Measurements from ENCODE around the gene SPTBN1.

The SPTBN1 gene

GRCh38 chr2:54615832-54616534 is 159.9 kb downstream of the SPTBN1 start:
- Histone ChIP-seq H3K36me3 (ENCODE audit: low read depth) (peaks cover 87% of the 10 kb centered on the region), H3K27me3 (ENCODE audit: insufficient read depth, poor library complexity, severe bottlenecking) (no peaks in the 10 kb centered on the region), H3K4me1 (ENCODE audit: insufficient read depth, poor library complexity, severe bottlenecking) (peaks cover 21% of the 10 kb centered on the region), H3K4me3 (ENCODE audit: severe bottlenecking) (no peak overlapping the region), H3K9me3 (ENCODE audit: severe bottlenecking) (no peaks in the 10 kb centered on the region), H3K27ac (ENCODE audit: poor library complexity, severe bottlenecking) (no peak overlapping the region)
- no peak for TF ChIP-seq CTCF (IDR thresholded peaks at IDR 0.05; ENCODE audit: poor library complexity, severe bottlenecking)
- no peak for DNase-seq (ENCODE audit: low spot score)
- ATAC-seq (ENCODE audit: low read depth) = no peak

- H3K9me3 ChIP-seq (ENCODE audit: severe bottlenecking) = no peaks in the 10 kb centered on the region
- H3K27me3 ChIP-seq (ENCODE audit: insufficient read depth, poor library complexity, severe bottlenecking) = no peaks in the 10 kb centered on the region
- H3K27ac ChIP-seq (ENCODE audit: poor library complexity, severe bottlenecking) = no peak overlapping the region
- DNase-seq (ENCODE audit: low spot score) = no peak
- no peak overlapping the region for H3K4me3 ChIP-seq (ENCODE audit: severe bottlenecking)
- TF ChIP-seq CTCF (IDR thresholded peaks at IDR 0.05; ENCODE audit: poor library complexity, severe bottlenecking) = no peak
- peaks cover 20% of the 10 kb centered on the region for H3K4me1 ChIP-seq (ENCODE audit: insufficient read depth, poor library complexity, severe bottlenecking)
- peaks cover 87% of the 10 kb centered on the region for H3K36me3 ChIP-seq (ENCODE audit: low read depth)
- no peak for ATAC-seq (ENCODE audit: low read depth)
These were observed 161.3 kb downstream of the SPTBN1 start for GRCh38 chr2:54617409-54617808.

GRCh38 chr2:54618646-54619565 is 162.8 kb downstream of the SPTBN1 start:
- no peak overlapping the region for H3K27ac ChIP-seq (ENCODE audit: poor library complexity, severe bottlenecking)
- ATAC-seq (ENCODE audit: low read depth) = no peak
- H3K4me3 ChIP-seq (ENCODE audit: severe bottlenecking) = no peak overlapping the region
- no peaks in the 10 kb centered on the region for H3K9me3 ChIP-seq (ENCODE audit: severe bottlenecking)
- DNase-seq (ENCODE audit: low spot score) = no peak
- H3K4me1 ChIP-seq (ENCODE audit: insufficient read depth, poor library complexity, severe bottlenecking) = peaks cover 5% of the 10 kb centered on the region
- no peaks in the 10 kb centered on the region for H3K27me3 ChIP-seq (ENCODE audit: insufficient read depth, poor library complexity, severe bottlenecking)
- TF ChIP-seq CTCF (IDR thresholded peaks at IDR 0.05; ENCODE audit: poor library complexity, severe bottlenecking) = no peak
- H3K36me3 ChIP-seq (ENCODE audit: low read depth) = peaks cover 92% of the 10 kb centered on the region

GRCh38 chr2:54619660-54620231 is 163.6 kb downstream of the SPTBN1 start:
- no peak for TF ChIP-seq CTCF (IDR thresholded peaks at IDR 0.05; ENCODE audit: poor library complexity, severe bottlenecking)
- no peaks in the 10 kb centered on the region for H3K9me3 ChIP-seq (ENCODE audit: severe bottlenecking)
- peaks cover 97% of the 10 kb centered on the region for H3K36me3 ChIP-seq (ENCODE audit: low read depth)
- DNase-seq (ENCODE audit: low spot score) = no peak
- no peak overlapping the region for H3K27ac ChIP-seq (ENCODE audit: poor library complexity, severe bottlenecking)
- no peaks in the 10 kb centered on the region for H3K27me3 ChIP-seq (ENCODE audit: insufficient read depth, poor library complexity, severe bottlenecking)
- H3K4me1 ChIP-seq (ENCODE audit: insufficient read depth, poor library complexity, severe bottlenecking) = peaks cover 3% of the 10 kb centered on the region
- no peak overlapping the region for H3K4me3 ChIP-seq (ENCODE audit: severe bottlenecking)
- no peak for ATAC-seq (ENCODE audit: low read depth)

Data from RWPE2 (cell line).